HepG2 (cell line): Measurements from ENCODE around the gene CALML6. TPM values are rescaled to one million over a fixed set of nuclear protein-coding genes. Genes with fewer than 3 reads are reported as not detected.

ENCODE experiments used
- ARID5B ChIP-seq: IDR thresholded peaks from 2 replicates; pipeline ENCODE4 v1.4.0; 2020; ENCODE audit warnings: mild to moderate bottlenecking, missing genetic modification reagents
- CCAR2 ChIP-seq: fragments of 200-400 bp; formaldehyde crosslinking; optimal IDR thresholded peaks from 2 replicates; pipeline ENCODE3; 2018; ENCODE audit warnings: low read depth, mild to moderate bottlenecking, low read length, moderate library complexity
- CREM ChIP-seq, 2 experiments: sonication (generic) in 1 of 2; formaldehyde crosslinking in 1 of 2; IDR thresholded peaks; 2 replicates each; pipeline versions ENCODE4 v1.4.0 to v1.6.1; 2016 to 2020; ENCODE audit warnings: antibody characterized with exemption in 1 of 2, mild to moderate bottlenecking in 1 of 2, missing genetic modification reagents in 1 of 2
- DPF2 ChIP-seq: sonication (generic); formaldehyde crosslinking; IDR thresholded peaks from 2 replicates; pipeline ENCODE4 v1.4.0; 2020; ENCODE audit warnings: mild to moderate bottlenecking, low read depth, missing genetic modification reagents, borderline replicate concordance
- ELK4 ChIP-seq: sonication (generic); formaldehyde crosslinking; IDR thresholded peaks from 2 replicates; pipeline ENCODE4 v1.9.0; 2021; ENCODE audit warnings: missing genetic modification reagents, borderline replicate concordance
- HINFP ChIP-seq: sonication (generic); formaldehyde crosslinking; IDR thresholded peaks from 2 replicates; pipeline ENCODE4 v1.4.0; 2020; ENCODE audit warnings: low read depth, mild to moderate bottlenecking, missing genetic modification reagents
- IRF2 ChIP-seq: IDR thresholded peaks from 2 replicates; pipeline ENCODE4 v1.6.1; 2018; ENCODE audit warnings: missing genetic modification reagents, missing compliant biosample characterization
- KLF15 ChIP-seq: sonication (generic); formaldehyde crosslinking; IDR thresholded peaks from 2 replicates; pipeline ENCODE4 v1.8.1; 2023; ENCODE audit warnings: borderline replicate concordance, mild to moderate bottlenecking, inconsistent platforms, missing genetic modification reagents, mixed read lengths
- MIER3 ChIP-seq: IDR thresholded peaks from 2 replicates; pipeline ENCODE4 v1.6.1; 2016; ENCODE audit warnings: missing compliant biosample characterization, borderline replicate concordance
- NCOA2 ChIP-seq: sonication (generic); formaldehyde crosslinking; IDR thresholded peaks from 2 replicates; pipeline ENCODE4 v1.8.0; 2022; ENCODE audit warnings: inconsistent platforms
- SP1 ChIP-seq, 2 experiments: fragments of 450-650 bp in 1 of 2; sonication (generic) in 1 of 2; formaldehyde crosslinking in 1 of 2; IDR thresholded peaks; 2 replicates each; pipeline versions ENCODE4 v1.4.0 to v1.6.1; 2016 to 2020; ENCODE audit warnings: missing genetic modification reagents in 1 of 2
- TARDBP ChIP-seq: sonication (generic); formaldehyde crosslinking; IDR thresholded peaks from 2 replicates; pipeline ENCODE4 v1.8.0; 2022; ENCODE audit warnings: mild to moderate bottlenecking, missing genetic modification reagents
- YEATS4 ChIP-seq: sonication (generic); formaldehyde crosslinking; IDR thresholded peaks from 2 replicates; pipeline ENCODE4 v1.4.0; 2020; ENCODE audit warnings: missing genetic modification reagents, borderline replicate concordance
- ZBTB10 ChIP-seq: sonication (generic); formaldehyde crosslinking; IDR thresholded peaks from 2 replicates; pipeline ENCODE4 v1.4.0; 2020; ENCODE audit warnings: missing genetic modification reagents, borderline replicate concordance
- ZFP62 ChIP-seq: sonication (generic); formaldehyde crosslinking; IDR thresholded peaks from 2 replicates; pipeline ENCODE4 v1.4.0; 2020; ENCODE audit warnings: missing genetic modification reagents
- ZNF282 ChIP-seq: fragments of 450-650 bp; IDR thresholded peaks from 2 replicates; pipeline ENCODE4 v1.6.1; 2018; ENCODE audit not compliant: partially characterized antibody
- polyA plus RNA-seq, 8 experiments: library from polyadenylated mRNA; depleted of rRNA in 3 of 8; stranded (reverse) in 7 of 8; unstranded in 1 of 8; fragments of >200 nt; fragmentation: Illumina TruSeq in 4 of 8; extraction: Trizol in 4 of 8; gene quantifications; 2 replicates each; pipeline versions ENCODE4 v1.2.1 to v1.2.3, GENCODE V29; 2011 to 2016; ENCODE audit warnings: low read depth in 4 of 8, missing spikeins in 1 of 8, mixed read lengths in 1 of 8; ENCODE audit not compliant: insufficient read depth in 1 of 8
- total RNA-seq, 5 experiments: library from RNA; depleted of rRNA; stranded (reverse); fragments of >200 nt; fragmentation: Illumina TruSeq; extraction: Trizol; gene quantifications; 2 replicates each; pipeline ENCODE4 v1.2.3, GENCODE V29; 2016; ENCODE audit warnings: low read depth in 1 of 5

The CALML6 gene
- total and polyA plus RNA-seq, 2 of the 13 experiments (the other 11 are each of a cell fraction or from before 2014, with no cell fraction given) = 0.11 to 0.12 TPM

GRCh38 chr1:1941211-1941841 is 26.3 kb downstream of the CALML6 start (continued):
- TF ChIP-seq DPF2 (CRISPR knock-in tag) = peak; percentile 89
- TF ChIP-seq CCAR2 = no peak
- TF ChIP-seq CREM (IDR thresholded peaks at IDR 0.05) = peak; percentile 65; the same call in 1 of the 2 replicates
- no peak for TF ChIP-seq CREM (CRISPR knock-in tag; IDR thresholded peaks at IDR 0.05)
- TF ChIP-seq NCOA2 (CRISPR knock-in tag) = peak; percentile 84
- no peak for TF ChIP-seq ELK4 (CRISPR knock-in tag)
- TF ChIP-seq HINFP = peak; percentile 53; the same call in 1 of the 2 replicates
- TF ChIP-seq TARDBP (CRISPR knock-in tag) = peak; percentile 90; the same call in 1 of the 2 replicates
- TF ChIP-seq ARID5B (CRISPR knock-in tag) = peak; percentile 69; the same call in 1 of the 2 replicates
- TF ChIP-seq KLF15 (CRISPR knock-in tag) = no peak
- TF ChIP-seq ZBTB10 (CRISPR knock-in tag) = no peak
- no peak for TF ChIP-seq SP1 (IDR thresholded peaks at IDR 0.05)
- TF ChIP-seq SP1 (CRISPR knock-in tag; IDR thresholded peaks at IDR 0.05) = peak; percentile 51
- TF ChIP-seq ZNF282 = no peak
- peak; percentile 69 for TF ChIP-seq IRF2 (CRISPR knock-in tag)
- TF ChIP-seq MIER3 = peak; percentile 82; the same call in 1 of the 2 replicates
- TF ChIP-seq YEATS4 (CRISPR knock-in tag) = peak; percentile 82; the same call in 1 of the 2 replicates
- no peak for TF ChIP-seq ZFP62 (CRISPR knock-in tag)
